HG02678 (cell line): ENCODE results near the gene CTAG1A.
"Not testable (repeated sequence)": the region's sequence is repeated elsewhere in the genome, so short reads cannot be mapped to it uniquely, and the experiment has no call there.

Experiments
- ATAC-seq: cut with Tn5 transposase; IDR thresholded peaks from one replicate; pipeline ENCODE4 v1.9.1; 2021; ENCODE audit warnings: mild to moderate bottlenecking, moderate library complexity; ENCODE audit not compliant: unreplicated experiment

The CTAG1A gene

GRCh38 chrX:154608823-154609222 lies 23.9 kb downstream of the CTAG1A start:
- ATAC-seq = not testable (repeated sequence)

GRCh38 chrX:154611146-154611545 lies 26.2 kb downstream of the CTAG1A start:
- ATAC-seq = not testable (repeated sequence)

- ATAC-seq = not testable (repeated sequence)
Observed at GRCh38 chrX:154613586-154613985, 28.7 kb downstream of the CTAG1A start.

- not testable (repeated sequence) for ATAC-seq
Observed at GRCh38 chrX:154619182-154619581, 34.2 kb downstream of the CTAG1A start, which contains the start of gene CTAG1B. CTAG1B (minus strand) TSS chrX:154619282; CDS start chrX:154619218, 64 bp downstream.

- ATAC-seq = not testable (repeated sequence)
Observed at GRCh38 chrX:154620767-154621414, 36.0 kb downstream of the CTAG1A start.

GRCh38 chrX:154628960-154629359 lies 44.0 kb downstream of the CTAG1A start:
- not testable (repeated sequence) for ATAC-seq

GRCh38 chrX:154630949-154631348 lies 46.0 kb downstream of the CTAG1A start:
- not testable (repeated sequence) for ATAC-seq

GRCh38 chrX:154633661-154634060 lies 48.7 kb downstream of the CTAG1A start:
- ATAC-seq = not testable (repeated sequence)
